ENCODE results near the gene CBX5. TPM values are rescaled to one million over a fixed set of nuclear protein-coding genes. Genes with fewer than 3 reads are reported as not detected.
"Not testable (repeated sequence)": the region's sequence is repeated elsewhere in the genome, so short reads cannot be mapped to it uniquely, and the experiment has no call there.

Gene CBX5
- polyA plus RNA-seq (ENCODE audit: insufficient read length in 12 of 12) = 100 to 1,000 TPM in 2 of 12 donors, 10 to 100 TPM in 10; 57.6 to 108 (median 87.4) TPM
- long read RNA-seq, donor 1, full-length matches to known transcripts = 14 of 40 reads
- long read RNA-seq, donor 1, partial matches to known transcripts = 26 of 40 reads
- long read RNA-seq, donor 1, other reads (novel, unspliced or antisense) = 0 of 40 reads
- long read RNA-seq, donor 2, full-length matches to known transcripts = 34 of 2,313 reads
- long read RNA-seq, donor 2, partial matches to known transcripts = 1,074 of 2,313 reads
- long read RNA-seq, donor 2, other reads (novel, unspliced or antisense) = 1,205 of 2,313 reads
- long read RNA-seq, donor 3, full-length matches to known transcripts = 16 of 804 reads
- long read RNA-seq, donor 3, partial matches to known transcripts = 442 of 804 reads
- long read RNA-seq, donor 3, other reads (novel, unspliced or antisense) = 346 of 804 reads
- long read RNA-seq, donor 4, full-length matches to known transcripts = 14 of 35 reads
- long read RNA-seq, donor 4, partial matches to known transcripts = 21 of 35 reads
- long read RNA-seq, donor 4, other reads (novel, unspliced or antisense) = 0 of 35 reads
- long read RNA-seq, donor 5 = 0 reads
- long read RNA-seq, donor 6, full-length matches to known transcripts = 27 of 146 reads
- long read RNA-seq, donor 6, partial matches to known transcripts = 69 of 146 reads
- long read RNA-seq, donor 6, other reads (novel, unspliced or antisense) = 50 of 146 reads
- long read RNA-seq, donor 7, full-length matches to known transcripts = 11 of 31 reads
- long read RNA-seq, donor 7, partial matches to known transcripts = 20 of 31 reads
- long read RNA-seq, donor 7, other reads (novel, unspliced or antisense) = 0 of 31 reads
- long read RNA-seq, donor 8, full-length matches to known transcripts = 53 of 2,281 reads
- long read RNA-seq, donor 8, partial matches to known transcripts = 1,316 of 2,281 reads
- long read RNA-seq, donor 8, other reads (novel, unspliced or antisense) = 912 of 2,281 reads
- long read RNA-seq, donor 9, full-length matches to known transcripts = 14 of 25 reads
- long read RNA-seq, donor 9, partial matches to known transcripts = 11 of 25 reads
- long read RNA-seq, donor 9, other reads (novel, unspliced or antisense) = 0 of 25 reads
- long read RNA-seq, donor 10, full-length matches to known transcripts = 24 of 1,245 reads
- long read RNA-seq, donor 10, partial matches to known transcripts = 1,018 of 1,245 reads
- long read RNA-seq, donor 10, other reads (novel, unspliced or antisense) = 203 of 1,245 reads
- long read RNA-seq, donor 11, full-length matches to known transcripts = 31 of 2,246 reads
- long read RNA-seq, donor 11, partial matches to known transcripts = 1,888 of 2,246 reads
- long read RNA-seq, donor 11, other reads (novel, unspliced or antisense) = 327 of 2,246 reads

GRCh38 chr12:54279632-54280467 is at the start of gene CBX5:
CBX5 (minus strand) TSS chr12:54280122; CDS start chr12:54257650, 22,472 bp downstream.
- DNase-seq = peak; percentile 100

GRCh38 chr12:54328595-54329337 is 48.8 kb upstream of the CBX5 start:
- DNase-seq = no peak

GRCh38 chr12:54325442-54326109 is 45.7 kb upstream of the CBX5 start:
- DNase-seq = peak; percentile 10

- peak; percentile 98 for DNase-seq
Observed at GRCh38 chr12:54324617-54325441, 44.9 kb upstream of the CBX5 start, which contains the start of gene COPZ1. COPZ1 (plus strand) TSS chr12:54325131; CDS start chr12:54325164, 33 bp downstream.

GRCh38 chr12:54321363-54321762 is 41.4 kb upstream of the CBX5 start:
- no peak for DNase-seq

- DNase-seq = not testable (repeated sequence)
Observed at GRCh38 chr12:54312309-54312708, 32.4 kb upstream of the CBX5 start.

- DNase-seq = no peak
Observed at GRCh38 chr12:54311051-54311450, 31.1 kb upstream of the CBX5 start.

GRCh38 chr12:54306925-54307741 is 27.2 kb upstream of the CBX5 start:
- no peak for DNase-seq

GRCh38 chr12:54304187-54304810 is 24.4 kb upstream of the CBX5 start:
- DNase-seq = no peak

GRCh38 chr12:54303640-54304039 is 23.7 kb upstream of the CBX5 start:
- DNase-seq = no peak

GRCh38 chr12:54301428-54302048 is 21.6 kb upstream of the CBX5 start:
- no peak for DNase-seq

GRCh38 chr12:54300732-54301427 is 21.0 kb upstream of the CBX5 start, which contains the start of gene NFE2:
NFE2 (minus strand) TSS chr12:54301015; CDS start chr12:54295248, 5,767 bp downstream.
- peak; percentile 24 for DNase-seq

- DNase-seq = no peak
Observed at GRCh38 chr12:54300225-54300731, 20.4 kb upstream of the CBX5 start.

GRCh38 chr12:54299515-54300224 is 19.7 kb upstream of the CBX5 start:
- DNase-seq = no peak

- no peak for DNase-seq
Observed at GRCh38 chr12:54298904-54299303, 19.0 kb upstream of the CBX5 start.

All from muscle of arm (tissue), 14 donors.